GM12878 (cell line): ENCODE measurements around the gene TFAP2B. TPM values are rescaled to one million over a fixed set of nuclear protein-coding genes. Genes with fewer than 3 reads are reported as not detected.

Experiments
- ATAC-seq: fragments of 200-7000 bp; cut with Tn5 transposase; 3 replicates; pipeline ENCODE4 v1.9.1; 2020; ENCODE audit warnings: mild to moderate bottlenecking, moderate library complexity
- BruUV-seq: library from RNA; stranded (reverse); fragments of 400-500 nt; replicated peaks from 2 replicates; lab custom pipeline; 2021; lab: Mats Ljungman, UMichigan
- CTCF ChIA-PET: fragments of 300-600 bp; sonication (Branson Sonifier 250); formaldehyde crosslinking; extraction: SDS; loops from one replicate; lab custom pipeline; 2021; ENCODE audit warnings: inconsistent platforms; lab: Yijun Ruan, JAX
- POLR2A ChIA-PET: fragments of 350-600 bp; formaldehyde crosslinking; extraction: SDS; loops from one replicate; lab custom pipeline; 2021; ENCODE audit warnings: inconsistent platforms; lab: Charles Lee
- RAD21 ChIA-PET: fragments of 300-600 bp; sonication (Branson Sonifier 250); formaldehyde crosslinking; loops from one replicate; lab custom pipeline; 2023; ENCODE audit warnings: antibody characterized with exemption; ENCODE audit not compliant: unreplicated experiment; lab: Charles Lee
- SMC1A ChIA-PET: fragments of 300-600 bp; sonication (Branson Sonifier 250); formaldehyde crosslinking; loops from one replicate; lab custom pipeline; 2023; ENCODE audit not compliant: unreplicated experiment, uncharacterized antibody; lab: Charles Lee
- DNase-seq: peaks from one replicate; pipeline ENCODE4 v3.0.0-alpha.2; 2011; ENCODE audit warnings: low read depth, low spot score
- FAIRE-seq: peaks from 3 replicates; lab custom pipeline; 2011; peaks lifted over from hg19 to GRCh38; lab: Jason Lieb, UNC
- H2AFZ ChIP-seq: 2 replicates; pipeline ENCODE4 v1.6.0; 2011; ENCODE audit warnings: low read depth, low read length, control low read depth; ENCODE audit not compliant: control insufficient read depth
- H3K27ac ChIP-seq: 2 replicates; pipeline ENCODE4 v1.5.1; 2011; ENCODE audit warnings: control low read depth; ENCODE audit not compliant: control insufficient read depth, insufficient read depth
- H3K27me3 ChIP-seq, 2 experiments: replicated peaks in 1 of 2; 2 replicates each; pipeline versions ENCODE4 v1.6.0 to v1.6.1; 2011; ENCODE audit warnings: low read length in 1 of 2; ENCODE audit not compliant: control insufficient read depth in 2 of 2, insufficient read depth in 2 of 2
- H3K36me3 ChIP-seq, 2 experiments: 2 replicates each; pipeline ENCODE4 v1.5.1; 2011; ENCODE audit warnings: low read length in 1 of 2; ENCODE audit not compliant: control insufficient read depth in 2 of 2, insufficient read depth in 2 of 2
- H3K4me1 ChIP-seq: 2 replicates; pipeline ENCODE4 v1.6.1; 2011; ENCODE audit warnings: mild to moderate bottlenecking, low read length, moderate library complexity, mixed read lengths; ENCODE audit not compliant: control insufficient read depth, insufficient read depth
- H3K4me2 ChIP-seq: 2 replicates; pipeline ENCODE4 v1.6.0; 2011; ENCODE audit warnings: control low read depth; ENCODE audit not compliant: control insufficient read depth, insufficient read depth
- H3K4me3 ChIP-seq: fragments of 200-600 bp; sonication (generic); 2 replicates; pipeline ENCODE4 v1.5.1; 2016
- H3K79me2 ChIP-seq: 2 replicates; pipeline ENCODE4 v1.6.0; 2011; ENCODE audit warnings: low read length; ENCODE audit not compliant: control insufficient read depth, insufficient read depth
- H3K9ac ChIP-seq: 2 replicates; pipeline ENCODE4 v1.8.0; 2011; ENCODE audit warnings: low read length, control low read depth, mixed read lengths; ENCODE audit not compliant: control insufficient read depth, insufficient read depth
- H3K9me3 ChIP-seq: replicated peaks from 3 replicates; pipeline ENCODE4 v1.5.1; 2011; ENCODE audit warnings: mild to moderate bottlenecking, low read length; ENCODE audit not compliant: control insufficient read depth, insufficient read depth
- H4K20me1 ChIP-seq: 2 replicates; pipeline ENCODE4 v1.6.0; 2011; ENCODE audit not compliant: control insufficient read depth, insufficient read depth
- BHLHE40 ChIP-seq, 2 experiments: fragments of 450-650 bp in 1 of 2; IDR thresholded peaks; 2 replicates each; pipeline ENCODE4 v1.6.1; 2011 to 2017; ENCODE audit warnings: low read depth in 2 of 2, borderline replicate concordance in 1 of 2, improper control_type of control experiment in 1 of 2, low read length in 1 of 2, mild to moderate bottlenecking in 1 of 2
- CEBPB ChIP-seq, 2 experiments: fragments of 150-350 bp in 1 of 2; IDR thresholded peaks; 2 replicates each; pipeline ENCODE4 v1.6.1; 2012 to 2014; ENCODE audit warnings: low read depth in 2 of 2, low read length in 2 of 2, borderline replicate concordance in 1 of 2, inconsistent platforms in 1 of 2
- ESRRA ChIP-seq: IDR thresholded peaks from 2 replicates; pipeline ENCODE4 v1.6.1; 2012; ENCODE audit warnings: mild to moderate bottlenecking, low read length, improper control_type of control experiment
- LARP7 ChIP-seq: fragments of 450-650 bp; IDR thresholded peaks from 2 replicates; pipeline ENCODE4 v1.6.1; 2017; ENCODE audit warnings: mild to moderate bottlenecking
- NBN ChIP-seq: fragments of 450-650 bp; IDR thresholded peaks from 2 replicates; pipeline ENCODE4 v1.6.1; 2016
- NR2C2 ChIP-seq: IDR thresholded peaks from 2 replicates; pipeline ENCODE4 v1.6.1; 2011; ENCODE audit warnings: borderline replicate concordance, low read depth; ENCODE audit not compliant: control insufficient read depth, insufficient read length
- POLR2AphosphoS2 ChIP-seq: IDR thresholded peaks from 2 replicates; pipeline ENCODE4 v1.6.1; 2011; ENCODE audit warnings: low read depth, mild to moderate bottlenecking, low read length, improper control_type of control experiment, moderate library complexity
- POLR2AphosphoS5 ChIP-seq: IDR thresholded peaks from 2 replicates; pipeline ENCODE4 v1.6.1; 2011; ENCODE audit warnings: mild to moderate bottlenecking, low read length, inconsistent platforms
- RBBP5 ChIP-seq: fragments of 200-600 bp; sonication (generic); conservative IDR thresholded peaks from 2 replicates; pipeline ENCODE4 v1.6.1; 2016
- SIN3A ChIP-seq: IDR thresholded peaks from 2 replicates; pipeline ENCODE4 v1.6.1; 2012; ENCODE audit warnings: low read depth, low read length, improper control_type of control experiment
- SRF ChIP-seq, 2 experiments: IDR thresholded peaks; 2 replicates each; pipeline ENCODE4 v1.6.1; 2011; ENCODE audit warnings: low read depth in 2 of 2, low read length in 2 of 2, mild to moderate bottlenecking in 1 of 2, moderate library complexity in 1 of 2
- ZNF207 ChIP-seq: fragments of 450-650 bp; IDR thresholded peaks from 2 replicates; pipeline ENCODE4 v1.6.1; 2014; ENCODE audit warnings: antibody characterized with exemption, mild to moderate bottlenecking, borderline replicate concordance
- ZNF217 ChIP-seq: fragments of 450-650 bp; IDR thresholded peaks from 2 replicates; pipeline ENCODE4 v1.6.1; 2017; ENCODE audit warnings: antibody characterized with exemption, mild to moderate bottlenecking
- WGBS: methylation state at CpG from one replicate; pipeline ENCODE4 v1.1.6; 2016; ENCODE audit warnings: low lambda C conversion rate; ENCODE audit not compliant: insufficient replicate concordance, insufficient coverage; ENCODE audit errors: missing lambda C conversion rate; 5-methylcytosine and 5-hydroxymethylcytosine counted together
- in situ Hi-C: fragments of 300-500 bp; cut with MboI; formaldehyde crosslinking; loops from 9 replicates; pipeline ENCODE4 v1.14.3; 2018; ENCODE audit warnings: mixed read lengths
- intact Hi-C: fragments of 100-400 bp; cut with micrococcal nuclease; formaldehyde crosslinking; loops from one replicate; pipeline ENCODE4 v1.14.2; 2022; ENCODE audit not compliant: unreplicated experiment
- polyA plus RNA-seq, 11 experiments: library from polyadenylated mRNA; depleted of rRNA in 4 of 11; unstranded in 6 of 11; stranded (reverse) in 5 of 11; fragments of >200 nt; fragmentation: Nextera tagmentation in 4 of 11; fragmentation: Illumina TruSeq in 1 of 11; extraction: Ambion mirVana in 4 of 11; extraction: Trizol in 1 of 11; gene quantifications; 1 replicate in 1 of 11; 2 replicates in 10 of 11; pipeline versions ENCODE4 v1.2.1 to v1.2.3, GENCODE V29; 2011 to 2016; ENCODE audit warnings: inconsistent platforms in 2 of 11, missing spikeins in 2 of 11, low read depth in 1 of 11
- total RNA-seq, 4 experiments: library from RNA; depleted of rRNA in 3 of 4; stranded (reverse); fragments of >200 nt in 3 of 4; fragmentation: Illumina TruSeq in 1 of 4; extraction: Trizol in 1 of 4; gene quantifications; 2 replicates each; pipeline versions ENCODE4 v1.2.1 to v1.2.3, GENCODE V29; 2013 to 2021
- TF ChIP-seq, protein P1 (sequence below): fragments of 450-650 bp; IDR thresholded peaks from 2 replicates; pipeline ENCODE4 v1.6.1; 2017; ENCODE audit warnings: mild to moderate bottlenecking, moderate library complexity

TFAP2B gene
- total and polyA plus RNA-seq, 10 of the 15 experiments (the other 5 are each of a cell fraction or from before 2014, with no cell fraction given), result 0.03 to 0.15 (median 0.07) TPM; not detected in 5

DNA sequence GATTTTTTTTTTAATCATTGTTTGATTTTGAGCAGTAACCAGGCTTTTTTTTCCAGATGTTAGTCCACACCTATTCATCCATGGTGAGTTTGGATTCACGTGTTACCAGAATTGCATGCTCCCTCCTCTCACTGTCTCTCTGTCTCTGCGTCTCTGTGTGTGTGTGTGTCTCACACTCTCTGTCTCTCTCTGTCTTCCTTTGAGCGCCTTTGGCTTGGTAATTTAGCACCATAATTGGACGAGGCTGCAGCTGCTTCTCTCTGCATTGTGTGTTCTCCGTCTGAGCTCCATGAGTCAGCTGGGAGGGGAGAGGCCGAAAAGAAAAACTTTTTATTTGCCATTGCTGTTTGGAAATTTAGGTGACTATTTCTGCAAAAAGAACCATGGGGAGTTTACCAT is 3.4 kb downstream of the TFAP2B start:
- BruUV-seq, result no TSS peak
- Histone ChIP-seq H3K4me3 (no peak overlapping the region), H2AFZ (no peak overlapping the region), H3K9ac (no peak overlapping the region), H3K27me3 (peaks cover 7 to 38% of the 10 kb centered on the region in 2 experiments), H3K4me2 (no peak overlapping the region), H3K9me3 (no peaks in the 10 kb centered on the region), H3K4me1 (no peaks in the 10 kb centered on the region), H4K20me1 (no peaks in the 10 kb centered on the region), H3K27ac (no peak overlapping the region), H3K36me3 (no peaks in the 10 kb centered on the region), H3K79me2 (no peaks in the 10 kb centered on the region)
- SMC1A ChIA-PET, result no interaction called here
- no peak for TF ChIP-seq NBN
- no peak for TF ChIP-seq LARP7
- TF ChIP-seq SIN3A, result no peak
- no peak for TF ChIP-seq CEBPB (IDR thresholded peaks at IDR 0.05; ENCODE audit: borderline replicate concordance in 1 of 2, low read depth in 2 of 2, low read length in 2 of 2)
- TF ChIP-seq, protein P1, sequence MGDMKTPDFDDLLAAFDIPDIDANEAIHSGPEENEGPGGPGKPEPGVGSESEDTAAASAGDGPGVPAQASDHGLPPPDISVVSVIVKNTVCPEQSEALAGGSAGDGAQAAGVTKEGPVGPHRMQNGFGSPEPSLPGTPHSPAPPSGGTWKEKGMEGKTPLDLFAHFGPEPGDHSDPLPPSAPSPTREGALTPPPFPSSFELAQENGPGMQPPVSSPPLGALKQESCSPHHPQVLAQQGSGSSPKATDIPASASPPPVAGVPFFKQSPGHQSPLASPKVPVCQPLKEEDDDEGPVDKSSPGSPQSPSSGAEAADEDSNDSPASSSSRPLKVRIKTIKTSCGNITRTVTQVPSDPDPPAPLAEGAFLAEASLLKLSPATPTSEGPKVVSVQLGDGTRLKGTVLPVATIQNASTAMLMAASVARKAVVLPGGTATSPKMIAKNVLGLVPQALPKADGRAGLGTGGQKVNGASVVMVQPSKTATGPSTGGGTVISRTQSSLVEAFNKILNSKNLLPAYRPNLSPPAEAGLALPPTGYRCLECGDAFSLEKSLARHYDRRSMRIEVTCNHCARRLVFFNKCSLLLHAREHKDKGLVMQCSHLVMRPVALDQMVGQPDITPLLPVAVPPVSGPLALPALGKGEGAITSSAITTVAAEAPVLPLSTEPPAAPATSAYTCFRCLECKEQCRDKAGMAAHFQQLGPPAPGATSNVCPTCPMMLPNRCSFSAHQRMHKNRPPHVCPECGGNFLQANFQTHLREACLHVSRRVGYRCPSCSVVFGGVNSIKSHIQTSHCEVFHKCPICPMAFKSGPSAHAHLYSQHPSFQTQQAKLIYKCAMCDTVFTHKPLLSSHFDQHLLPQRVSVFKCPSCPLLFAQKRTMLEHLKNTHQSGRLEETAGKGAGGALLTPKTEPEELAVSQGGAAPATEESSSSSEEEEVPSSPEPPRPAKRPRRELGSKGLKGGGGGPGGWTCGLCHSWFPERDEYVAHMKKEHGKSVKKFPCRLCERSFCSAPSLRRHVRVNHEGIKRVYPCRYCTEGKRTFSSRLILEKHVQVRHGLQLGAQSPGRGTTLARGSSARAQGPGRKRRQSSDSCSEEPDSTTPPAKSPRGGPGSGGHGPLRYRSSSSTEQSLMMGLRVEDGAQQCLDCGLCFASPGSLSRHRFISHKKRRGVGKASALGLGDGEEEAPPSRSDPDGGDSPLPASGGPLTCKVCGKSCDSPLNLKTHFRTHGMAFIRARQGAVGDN, result no peak
- TF ChIP-seq BHLHE40 (IDR thresholded peaks at IDR 0.05; ENCODE audit: borderline replicate concordance in 1 of 2, low read depth in 2 of 2, low read length in 1 of 2), result no peak
- TF ChIP-seq SRF (IDR thresholded peaks at IDR 0.05; ENCODE audit: low read depth in 2 of 2, low read length in 2 of 2), result no peak
- TF ChIP-seq ESRRA, result no peak
- no peak for TF ChIP-seq POLR2AphosphoS5
- no peak for TF ChIP-seq RBBP5
- no peak for TF ChIP-seq NR2C2
- no peak for TF ChIP-seq ZNF207
- TF ChIP-seq POLR2AphosphoS2, result no peak
- TF ChIP-seq ZNF217, result no peak
- RAD21 ChIA-PET, result no interaction called here
- CTCF ChIA-PET, result no interaction called here
- POLR2A ChIA-PET, result no interaction called here
- ATAC-seq (no peak), FAIRE-seq (no peak), DNase-seq (no peak)
- in situ Hi-C loops (no loop called here), intact Hi-C loops (no loop called here)
- WGBS, result 1% methylated on average over 6 of the region's 6 CpGs
